GM18909 (cell line): ENCODE measurements around the gene DAGLA.
A peak's percentile ranks its signal among the peaks of the same experiment; 100 is the strongest.

Experiments
- ATAC-seq: cut with Tn5 transposase; IDR thresholded peaks from one replicate; pipeline ENCODE4 v1.9.1; 2021; ENCODE audit warnings: mild to moderate bottlenecking; ENCODE audit not compliant: unreplicated experiment, poor library complexity

Gene DAGLA

GRCh38 chr11:61792310-61793082 is 112.3 kb downstream of the DAGLA start, which contains the start of the genes FEN1 and TMEM258:
FEN1 (plus strand) TSS chr11:61792911; CDS start chr11:61795362, 2,451 bp downstream.
TMEM258 (minus strand) TSS chr11:61792599; CDS start chr11:61792558, 41 bp downstream.
- peak; percentile 84 for ATAC-seq

GRCh38 chr11:61793083-61793828 is 113.1 kb downstream of the DAGLA start:
- peak; percentile 30 for ATAC-seq

GRCh38 chr11:61793829-61794204 is 113.6 kb downstream of the DAGLA start:
- ATAC-seq: no peak

GRCh38 chr11:61794579-61794978 is 114.4 kb downstream of the DAGLA start:
- ATAC-seq: no peak

DNA sequence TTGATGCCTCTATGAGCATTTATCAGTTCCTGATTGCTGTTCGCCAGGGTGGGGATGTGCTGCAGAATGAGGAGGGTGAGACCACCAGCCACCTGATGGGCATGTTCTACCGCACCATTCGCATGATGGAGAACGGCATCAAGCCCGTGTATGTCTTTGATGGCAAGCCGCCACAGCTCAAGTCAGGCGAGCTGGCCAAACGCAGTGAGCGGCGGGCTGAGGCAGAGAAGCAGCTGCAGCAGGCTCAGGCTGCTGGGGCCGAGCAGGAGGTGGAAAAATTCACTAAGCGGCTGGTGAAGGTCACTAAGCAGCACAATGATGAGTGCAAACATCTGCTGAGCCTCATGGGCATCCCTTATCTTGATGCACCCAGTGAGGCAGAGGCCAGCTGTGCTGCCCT is 115.3 kb downstream of the DAGLA start:
- ATAC-seq: no peak

DNA sequence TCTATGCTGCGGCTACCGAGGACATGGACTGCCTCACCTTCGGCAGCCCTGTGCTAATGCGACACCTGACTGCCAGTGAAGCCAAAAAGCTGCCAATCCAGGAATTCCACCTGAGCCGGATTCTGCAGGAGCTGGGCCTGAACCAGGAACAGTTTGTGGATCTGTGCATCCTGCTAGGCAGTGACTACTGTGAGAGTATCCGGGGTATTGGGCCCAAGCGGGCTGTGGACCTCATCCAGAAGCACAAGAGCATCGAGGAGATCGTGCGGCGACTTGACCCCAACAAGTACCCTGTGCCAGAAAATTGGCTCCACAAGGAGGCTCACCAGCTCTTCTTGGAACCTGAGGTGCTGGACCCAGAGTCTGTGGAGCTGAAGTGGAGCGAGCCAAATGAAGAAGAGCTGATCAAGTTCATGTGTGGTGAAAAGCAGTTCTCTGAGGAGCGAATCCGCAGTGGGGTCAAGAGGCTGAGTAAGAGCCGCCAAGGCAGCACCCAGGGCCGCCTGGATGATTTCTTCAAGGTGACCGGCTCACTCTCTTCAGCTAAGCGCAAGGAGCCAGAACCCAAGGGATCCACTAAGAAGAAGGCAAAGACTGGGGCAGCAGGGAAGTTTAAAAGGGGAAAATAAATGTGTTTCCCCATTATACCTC is 115.8 kb downstream of the DAGLA start:
- no peak for ATAC-seq
